ENCODE results near the gene MAMLD1. TPM values are rescaled to one million over a fixed set of nuclear protein-coding genes. Genes with fewer than 3 reads are reported as not detected.

MAMLD1 gene
- total and polyA plus RNA-seq, 2 of the 8 experiments (the other 6 are each of a cell fraction or from before 2014, with no cell fraction given), result 0.09 to 0.26 TPM

GRCh38 chrX:150361070-150361776 lies 1.9 kb upstream of the MAMLD1 start:
- Histone ChIP-seq H3K4ac (replicated peaks; ENCODE audit: insufficient read length, low read depth, low read length) (no peak overlapping the region), H2BK5ac (ENCODE audit: low read depth, low read length) (no peak overlapping the region), H2AFZ (ENCODE audit: low read length) (no peak overlapping the region), H2BK120ac (replicated peaks; ENCODE audit: low read depth, low read length) (no peak overlapping the region), H2BK15ac (ENCODE audit: low read length) (no peak overlapping the region), H3K9ac (replicated peaks in 1 of 4; ENCODE audit: extremely low read depth in 1 of 4, low read depth in 3 of 4, low read length in 3 of 4) (no peak overlapping the region), H4K5ac (ENCODE audit: insufficient read length, low read depth, low read length) (no peak overlapping the region), H3K56ac (replicated peaks; ENCODE audit: insufficient read length, low read depth, low read length) (no peak overlapping the region), H3K9me3 (ENCODE audit: insufficient read depth in 2 of 2, low read depth in 1 of 2, low read length in 1 of 2) (no peaks in the 10 kb centered on the region), H3K79me1 (ENCODE audit: low read depth, low read length) (no peaks in the 10 kb centered on the region), H3K4me3 (ENCODE audit: extremely low read depth in 1 of 4, insufficient read depth in 2 of 4, low read depth in 3 of 4, low read length in 4 of 4) (peak overlapping the region; percentile 2 to 66 (median 10); a peak in 5 of 8 replicates), H3K4me2 (ENCODE audit: insufficient read depth in 1 of 2, low read depth in 2 of 2, low read length in 2 of 2) (peak overlapping the region; percentile 90 to 95), H3K23ac (ENCODE audit: insufficient read length) (no peak overlapping the region), H3K4me1 (replicated peaks in 1 of 4; ENCODE audit: control insufficient read depth in 3 of 4, insufficient read depth in 4 of 4, low read length in 3 of 4) (peaks cover 0 to 8% (median 2%) of the 10 kb centered on the region in 4 experiments; a peak in 5 of 7 replicates), H3K27ac (ENCODE audit: low read depth, low read length) (no peak overlapping the region), H2BK20ac (ENCODE audit: low read length) (no peak overlapping the region), H3K79me2 (ENCODE audit: control insufficient read depth in 1 of 2, insufficient read depth in 2 of 2, low read length in 2 of 2) (no peaks in the 10 kb centered on the region), H4K20me1 (replicated peaks in 1 of 2; ENCODE audit: control insufficient read depth in 1 of 2, insufficient read depth in 2 of 2, low read length in 2 of 2) (no peaks in the 10 kb centered on the region), H3K27me3 (replicated peaks in 1 of 4; ENCODE audit: control insufficient read depth in 3 of 4, extremely low read depth in 1 of 4, insufficient read depth in 3 of 4, low read length in 3 of 4) (peaks cover 38 to 62% (median 58%) of the 10 kb centered on the region in 4 experiments), H3K14ac (ENCODE audit: insufficient read length) (no peak overlapping the region), H3K23me2 (ENCODE audit: low read depth, low read length) (peaks cover 13% of the 10 kb centered on the region; the same call in 1 of the 2 replicates), H3K18ac (ENCODE audit: extremely low read depth, low read length) (no peak overlapping the region), H2BK12ac (ENCODE audit: low read depth, low read length) (no peak overlapping the region), H3K36me3 (ENCODE audit: control insufficient read depth in 2 of 4, insufficient read depth in 4 of 4, low read length in 3 of 4) (no peaks in the 10 kb centered on the region), H2AK5ac (ENCODE audit: low read depth, low read length) (no peak overlapping the region), H4K91ac (replicated peaks; ENCODE audit: insufficient read length, low read length) (no peak overlapping the region), H4K8ac (ENCODE audit: extremely low read depth, insufficient read depth, low read length) (no peak overlapping the region)
- peak; percentile 94 for FAIRE-seq
- CTCF ChIA-PET (ENCODE audit: partially characterized antibody), result interaction anchor here (0.6 to 3.6 kb wide), 10 partner anchors 50 to 322 kb away, joined by 3 to 12 read pairs (median 4); no protein-coding TSS in a partner anchor
- POLR2A ChIA-PET (ENCODE audit: partially characterized antibody), result no interaction called here
- 7% methylated on average over 27 of the region's 43 CpGs; no CpG with 5 or more reads in 1 of the 2 experiments for WGBS, 2 experiments (ENCODE audit: extremely low coverage in 1 of 2, insufficient coverage in 1 of 2, insufficient read length in 1 of 2, insufficient replicate concordance in 2 of 2, low coverage in 1 of 2, low lambda C conversion rate in 2 of 2, missing lambda C conversion rate in 1 of 2)
- peak in 1 of 2 experiments; percentile 51 for DNase-seq (ENCODE audit: low read depth in 1 of 2, low spot score in 2 of 2)
- TF ChIP-seq E2F6 (IDR thresholded peaks at IDR 0.05), result peak; percentile 79
- TF ChIP-seq CREB1 (IDR thresholded peaks at IDR 0.05), result no peak
- no peak for TF ChIP-seq RXRA (IDR thresholded peaks at IDR 0.05; ENCODE audit: insufficient read depth, low read depth, low read length)
- no peak for TF ChIP-seq KDM1A (IDR thresholded peaks at IDR 0.05; ENCODE audit: borderline replicate concordance, low read length)
- TF ChIP-seq SAP30 (IDR thresholded peaks at IDR 0.05; ENCODE audit: insufficient read depth, insufficient replicate concordance, low read length), result no peak
- no peak for TF ChIP-seq TAF1 (IDR thresholded peaks at IDR 0.05; ENCODE audit: low read depth, low read length)
- no peak for TF ChIP-seq KDM4A (IDR thresholded peaks at IDR 0.05; ENCODE audit: low read depth, low read length, severe bottlenecking)
- no peak for TF ChIP-seq RBBP5 (IDR thresholded peaks at IDR 0.05; ENCODE audit: borderline replicate concordance, low read depth, low read length)
- TF ChIP-seq SUZ12 (IDR thresholded peaks at IDR 0.05; ENCODE audit: low read length), result peak; percentile 40; the same call in 1 of the 2 replicates
- peak; percentile 65 to 78 for TF ChIP-seq RAD21 (IDR thresholded peaks at IDR 0.05 in 1 of 2, conservative IDR thresholded peaks at IDR 0.05 in 1 of 2; ENCODE audit: low read depth in 2 of 2, low read length in 2 of 2)
- peak; percentile 53 for TF ChIP-seq EZH2 (IDR thresholded peaks at IDR 0.05; ENCODE audit: low read depth, low read length, severe bottlenecking)
